Omental fat pad (tissue), 4 donors: ENCODE results near the gene NUBP2. TPM values are rescaled to one million over a fixed set of nuclear protein-coding genes. Genes with fewer than 3 reads are reported as not detected.

Experiments
- ATAC-seq: fragments of 150-250 bp; one replicate; pipeline ENCODE4 v1.9.1; 2016; ENCODE audit warnings: mild to moderate bottlenecking, moderate library complexity; ENCODE audit not compliant: low FRiP score
- DNase-seq: peaks from one replicate; pipeline ENCODE4 v3.0.0-alpha.2; 2019; ENCODE audit warnings: low spot score
- total RNA-seq, 4 donors: library from RNA; depleted of rRNA; stranded (reverse); fragments of >200 nt; gene quantifications; one replicate each; pipeline ENCODE4 v1.1.0, GENCODE V29; 2016
- TF ChIP-seq, protein P1 (sequence below), 3 donors: fragments of 450-650 bp; IDR thresholded peaks; one replicate each; pipeline ENCODE4 v1.5.1; 2016 to 2017; ENCODE audit warnings: antibody characterized with exemption in 3 of 3, mild to moderate bottlenecking in 3 of 3, moderate library complexity in 2 of 3

NUBP2 gene
- total RNA-seq, 4 donors from 2014 or later: 49.2 to 85.9 (median 60.2) TPM

DNA sequence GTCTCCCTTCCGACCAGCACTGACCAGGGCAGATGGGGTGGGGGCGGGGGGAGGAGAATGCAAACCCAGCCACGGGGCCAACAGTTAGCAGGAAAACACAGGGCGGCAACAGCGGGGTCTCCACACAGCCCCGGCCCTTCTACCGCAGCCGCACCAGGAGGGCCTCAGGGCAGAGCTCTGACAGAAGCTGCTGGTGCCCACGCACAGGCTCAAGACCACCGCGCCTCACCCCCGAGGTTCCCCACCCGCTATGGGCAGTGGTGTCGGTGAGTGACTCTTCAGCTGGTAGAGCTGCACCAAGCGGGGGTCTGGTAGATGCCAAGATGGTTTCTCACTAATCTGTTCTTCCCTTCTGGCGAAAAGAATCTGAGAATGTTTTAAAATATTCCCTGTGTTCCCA, 27.8 kb downstream of the NUBP2 start:
- TF ChIP-seq, protein P1, sequence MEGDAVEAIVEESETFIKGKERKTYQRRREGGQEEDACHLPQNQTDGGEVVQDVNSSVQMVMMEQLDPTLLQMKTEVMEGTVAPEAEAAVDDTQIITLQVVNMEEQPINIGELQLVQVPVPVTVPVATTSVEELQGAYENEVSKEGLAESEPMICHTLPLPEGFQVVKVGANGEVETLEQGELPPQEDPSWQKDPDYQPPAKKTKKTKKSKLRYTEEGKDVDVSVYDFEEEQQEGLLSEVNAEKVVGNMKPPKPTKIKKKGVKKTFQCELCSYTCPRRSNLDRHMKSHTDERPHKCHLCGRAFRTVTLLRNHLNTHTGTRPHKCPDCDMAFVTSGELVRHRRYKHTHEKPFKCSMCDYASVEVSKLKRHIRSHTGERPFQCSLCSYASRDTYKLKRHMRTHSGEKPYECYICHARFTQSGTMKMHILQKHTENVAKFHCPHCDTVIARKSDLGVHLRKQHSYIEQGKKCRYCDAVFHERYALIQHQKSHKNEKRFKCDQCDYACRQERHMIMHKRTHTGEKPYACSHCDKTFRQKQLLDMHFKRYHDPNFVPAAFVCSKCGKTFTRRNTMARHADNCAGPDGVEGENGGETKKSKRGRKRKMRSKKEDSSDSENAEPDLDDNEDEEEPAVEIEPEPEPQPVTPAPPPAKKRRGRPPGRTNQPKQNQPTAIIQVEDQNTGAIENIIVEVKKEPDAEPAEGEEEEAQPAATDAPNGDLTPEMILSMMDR (IDR thresholded peaks at IDR 0.05): no peak
- ATAC-seq: no peak
- DNase-seq: no peak

- ATAC-seq (peak; percentile 93), DNase-seq (no peak)
- TF ChIP-seq, protein P1 (IDR thresholded peaks at IDR 0.05): no peak
Measured at GRCh38 chr16:1812732-1813163, 30.0 kb downstream of the NUBP2 start.

GRCh38 chr16:1815461-1815860, 32.7 kb downstream of the NUBP2 start:
- ATAC-seq (no peak), DNase-seq (no peak)
- TF ChIP-seq, protein P1 (IDR thresholded peaks at IDR 0.05): no peak

- ATAC-seq: no peak
- DNase-seq: no peak
- TF ChIP-seq, protein P1 (IDR thresholded peaks at IDR 0.05): no peak
Measured at GRCh38 chr16:1816396-1817275, 33.9 kb downstream of the NUBP2 start.

GRCh38 chr16:1817276-1817589, 34.5 kb downstream of the NUBP2 start:
- no peak for ATAC-seq
- DNase-seq: no peak
- TF ChIP-seq, protein P1 (IDR thresholded peaks at IDR 0.05): no peak

DNA sequence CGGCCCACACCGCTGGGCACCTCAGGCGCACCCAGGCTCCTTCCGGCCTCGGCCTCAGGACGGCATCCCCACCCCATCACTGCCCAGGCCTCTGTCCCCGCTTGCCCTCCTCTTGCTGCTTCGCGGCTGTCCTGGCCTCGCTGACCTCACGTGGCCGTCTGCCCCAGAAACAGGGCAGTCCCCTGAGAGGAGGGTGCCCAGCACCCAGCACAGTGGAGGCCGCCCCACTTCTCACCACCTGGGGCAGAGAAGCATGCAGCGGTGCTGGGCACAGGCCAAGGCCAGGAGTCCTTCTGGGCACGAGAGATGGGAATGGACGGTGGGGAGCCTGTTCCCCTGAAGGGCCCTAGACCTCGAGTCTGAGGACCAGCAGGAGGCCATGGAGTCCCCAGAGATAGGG, 35.0 kb downstream of the NUBP2 start:
- DNase-seq (no peak), ATAC-seq (no peak)
- TF ChIP-seq, protein P1 (IDR thresholded peaks at IDR 0.05): no peak
